ENCODE measurements around the gene VEZT.
A peak's percentile ranks its signal among the peaks of the same experiment; 100 is the strongest.

Gene VEZT

DNA sequence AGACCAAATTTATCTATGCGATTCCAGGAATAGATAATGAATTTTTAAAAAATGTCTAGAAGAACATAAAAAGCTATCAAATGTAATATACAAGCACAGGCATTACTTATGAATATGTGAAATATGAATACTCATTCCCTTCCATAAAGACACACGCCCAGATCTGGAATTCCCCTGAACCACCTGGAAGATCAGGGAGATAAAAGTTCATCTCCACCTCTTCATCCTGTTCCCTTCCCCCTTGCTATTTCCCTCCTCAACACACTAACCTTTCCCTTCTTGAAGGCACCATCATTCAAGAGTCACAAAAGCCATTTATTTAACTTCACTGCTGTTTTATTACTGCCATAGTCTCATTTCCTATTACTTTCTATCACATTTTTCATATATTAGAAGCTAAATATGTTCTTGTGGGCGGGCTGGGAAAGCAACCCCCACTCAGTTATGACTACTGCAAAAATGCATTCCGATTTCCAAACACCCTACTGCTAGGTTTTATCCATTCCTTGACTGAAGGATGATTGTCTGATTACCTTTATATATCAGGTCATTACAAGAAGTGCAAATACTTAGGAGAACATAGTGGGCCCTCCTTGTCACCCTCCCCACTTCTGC, 16.4 kb upstream of the VEZT start:
- DNase-seq, result no peak

DNA sequence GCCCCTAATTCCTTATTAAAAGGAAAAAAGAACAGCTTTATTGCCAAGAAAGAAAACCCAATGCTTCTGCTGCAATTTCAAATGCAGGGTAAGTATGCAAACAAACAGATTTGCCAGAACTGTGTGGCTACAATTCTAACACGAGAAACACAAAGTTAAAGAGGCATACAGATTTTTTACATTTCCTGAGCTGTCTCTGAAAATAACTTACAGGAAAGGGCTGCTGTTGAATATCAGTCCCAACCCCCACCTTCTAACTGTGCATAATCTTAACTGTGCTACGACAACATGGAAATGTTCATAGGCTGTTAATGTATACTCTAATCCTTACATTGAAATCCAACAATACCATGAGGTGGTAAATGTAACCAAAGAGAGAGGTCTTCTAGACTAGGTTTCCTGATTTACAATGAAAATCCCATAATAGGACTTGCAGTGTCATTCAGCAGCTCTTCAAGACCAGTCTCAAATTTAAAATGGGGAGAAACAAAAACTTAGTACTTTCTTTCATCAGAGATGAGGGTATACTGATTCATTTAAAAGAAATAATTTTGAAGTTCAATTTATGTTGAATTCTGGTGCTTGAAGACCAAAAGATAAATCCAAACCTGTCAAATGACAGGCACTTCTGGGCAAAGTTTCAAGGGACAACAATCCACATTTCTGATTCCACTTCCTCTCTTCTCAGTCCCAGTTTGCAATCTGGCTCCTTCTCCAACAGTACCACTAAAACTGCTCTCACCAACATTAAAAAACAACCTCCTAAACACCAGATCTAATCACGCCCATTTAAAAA, 14.7 kb upstream of the VEZT start:
- DNase-seq, result no peak

DNA sequence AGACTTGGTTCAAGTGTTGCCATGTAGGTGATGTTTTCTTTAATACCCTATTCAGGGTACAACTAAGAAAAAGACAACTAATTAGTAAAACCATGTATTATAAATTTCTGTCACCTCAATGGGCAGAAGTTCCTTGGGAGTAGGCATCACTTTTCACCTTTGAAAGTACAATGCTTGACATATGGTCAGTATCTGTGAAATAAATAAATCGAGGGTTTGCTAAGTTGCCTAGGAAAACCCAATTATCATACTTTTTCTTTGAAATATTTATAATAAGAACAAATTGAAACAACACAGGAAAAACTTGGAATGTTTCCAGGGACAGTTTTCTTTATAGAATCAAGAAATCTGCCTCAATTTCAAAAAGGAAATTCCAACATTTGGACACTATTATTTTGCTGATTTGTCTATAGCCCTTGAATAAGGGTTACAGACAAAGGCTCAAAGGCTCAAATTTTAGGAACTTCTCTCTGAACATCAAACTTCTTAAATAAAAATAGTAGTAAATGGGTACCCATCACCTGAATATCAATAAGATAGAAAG, 14.0 kb upstream of the VEZT start:
- DNase-seq, result no peak

DNA sequence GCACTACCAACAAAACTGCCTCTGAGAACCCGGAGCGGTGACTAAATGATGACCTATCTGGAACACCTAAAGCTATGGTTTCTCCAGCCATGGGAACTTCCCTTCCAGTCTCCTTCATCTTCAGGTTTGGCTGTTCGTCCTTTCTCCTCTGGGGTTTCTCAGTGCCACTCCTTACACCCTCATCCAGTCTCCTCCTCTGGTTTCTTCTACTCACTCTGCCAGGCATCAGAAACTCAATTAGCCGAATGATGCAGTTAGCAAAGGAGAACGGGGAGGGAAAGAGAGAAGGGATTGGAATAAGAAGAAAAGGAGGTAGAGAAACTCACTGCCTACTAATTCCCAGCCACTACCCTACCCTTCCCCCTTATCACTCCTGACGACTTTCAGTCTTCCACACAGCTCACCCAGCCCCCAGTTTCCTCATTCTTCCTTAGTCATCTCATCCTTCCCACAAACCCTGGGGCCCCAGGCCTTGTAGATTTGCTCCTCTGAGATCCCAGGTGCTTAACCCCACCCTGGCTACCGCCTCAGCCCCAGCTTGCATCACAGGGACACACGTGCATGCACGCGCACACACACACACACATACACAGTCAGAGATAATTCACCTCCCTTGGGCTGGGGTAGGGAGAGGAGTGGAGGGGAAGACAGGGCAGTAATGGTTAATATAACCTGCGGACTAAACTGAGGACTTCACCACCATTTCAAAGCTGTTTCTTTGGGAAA, 13.3 kb upstream of the VEZT start:
- no peak for DNase-seq

DNA sequence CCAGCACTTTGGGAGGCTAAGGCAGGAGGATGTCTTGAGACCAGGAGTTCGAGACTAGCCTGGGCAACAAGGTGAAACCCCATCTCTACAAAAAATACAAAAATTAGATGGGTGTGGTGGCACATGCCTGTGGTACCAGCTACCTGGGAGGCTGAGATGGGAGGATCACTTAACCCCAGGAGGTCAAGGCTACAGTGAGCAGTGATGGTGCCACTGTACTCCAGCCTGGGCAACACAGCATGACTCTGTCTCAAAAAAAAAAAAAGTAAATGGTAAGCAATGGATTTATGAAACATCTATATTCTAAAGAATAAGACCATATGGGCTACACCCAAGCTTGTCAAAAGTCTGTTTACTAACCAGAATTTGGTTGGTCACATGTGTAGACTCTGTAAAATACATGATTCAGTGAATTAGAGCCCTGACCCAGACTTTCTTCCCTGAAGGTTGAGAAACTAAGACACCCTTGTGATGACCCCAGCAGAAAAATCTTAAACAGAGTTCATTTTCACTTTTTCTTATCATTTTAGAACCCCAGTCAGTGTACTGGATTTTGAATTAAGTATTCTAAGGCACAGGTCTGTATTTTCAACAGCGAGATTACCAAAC, 12.5 kb upstream of the VEZT start:
- DNase-seq, result no peak

DNA sequence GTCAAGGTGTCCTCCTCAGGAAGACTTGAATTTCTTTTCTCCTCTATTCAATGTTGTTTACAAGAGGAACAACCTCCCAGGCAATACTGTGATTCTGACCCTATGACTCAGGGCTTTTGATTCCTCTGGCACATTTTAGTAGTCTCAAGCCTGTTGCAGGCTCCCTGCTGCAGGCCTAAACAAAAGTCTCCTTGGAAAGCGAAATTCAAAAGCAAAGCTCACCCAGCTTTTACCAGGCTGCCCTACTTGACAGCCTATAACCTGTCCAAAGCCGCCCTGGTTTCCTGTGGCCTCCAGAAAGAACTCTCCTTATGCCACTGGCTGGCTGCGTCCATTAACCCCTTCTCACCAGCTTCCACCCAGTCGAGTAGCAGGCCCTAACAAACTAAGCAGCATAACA, 11.9 kb upstream of the VEZT start:
- DNase-seq, result no peak

DNA sequence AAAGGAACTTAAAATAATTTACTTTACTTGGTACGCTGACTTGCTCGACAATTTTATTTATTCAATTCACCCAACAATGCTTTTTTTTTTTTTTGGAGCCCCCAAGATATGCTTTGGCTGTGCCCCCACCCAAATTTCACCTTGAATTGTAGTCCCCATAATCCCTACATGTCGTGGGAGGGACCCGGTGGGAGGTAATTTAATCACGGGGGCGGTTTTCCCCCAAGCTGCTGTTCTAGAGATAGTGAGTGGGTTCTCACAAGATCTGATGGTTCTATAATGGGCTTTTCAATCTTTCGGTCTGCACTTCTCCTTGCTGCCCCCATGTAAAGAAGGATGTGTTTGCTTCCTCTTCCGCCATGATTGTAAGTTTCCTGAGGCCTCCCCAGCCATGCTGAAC, 10.7 kb upstream of the VEZT start:
- DNase-seq, result no peak

DNA sequence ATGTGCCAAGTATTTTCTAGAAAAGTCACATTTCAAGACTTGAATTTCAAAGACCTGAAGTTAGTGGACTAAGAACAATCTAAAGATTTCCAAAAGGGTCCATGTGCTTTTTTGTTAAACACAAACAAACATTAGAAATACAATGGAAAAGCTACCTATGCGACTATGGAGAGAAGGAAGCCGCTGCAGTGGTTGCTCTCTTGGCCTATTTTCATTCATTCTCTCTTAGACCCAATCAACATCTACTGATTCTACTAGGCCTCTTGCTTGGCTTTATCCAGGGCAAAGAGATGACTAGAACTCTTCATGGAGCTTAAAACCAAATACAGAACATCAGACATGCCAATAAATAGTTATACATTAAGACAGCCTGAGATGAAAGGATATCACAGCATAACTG, 10.2 kb upstream of the VEZT start:
- no peak for DNase-seq

DNA sequence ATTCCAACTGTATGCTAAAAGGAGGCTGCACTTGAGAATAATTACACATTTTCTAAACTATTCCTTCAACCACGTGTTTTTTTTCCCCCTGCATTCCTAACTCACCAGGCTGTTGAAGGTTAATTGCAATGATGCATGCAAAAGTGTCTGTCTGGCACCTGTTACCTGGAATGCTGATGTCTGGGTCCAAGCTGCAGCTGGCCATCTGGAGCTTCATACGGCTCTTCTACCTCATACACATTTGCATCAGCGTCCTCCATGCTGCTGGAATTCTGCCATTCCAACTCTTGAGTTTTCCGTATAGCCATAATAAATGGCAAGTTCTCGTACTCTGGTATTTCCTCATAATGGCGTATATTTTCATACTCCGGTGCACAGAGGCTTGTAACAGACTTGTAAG, 8.9 kb upstream of the VEZT start:
- no peak for DNase-seq

DNA sequence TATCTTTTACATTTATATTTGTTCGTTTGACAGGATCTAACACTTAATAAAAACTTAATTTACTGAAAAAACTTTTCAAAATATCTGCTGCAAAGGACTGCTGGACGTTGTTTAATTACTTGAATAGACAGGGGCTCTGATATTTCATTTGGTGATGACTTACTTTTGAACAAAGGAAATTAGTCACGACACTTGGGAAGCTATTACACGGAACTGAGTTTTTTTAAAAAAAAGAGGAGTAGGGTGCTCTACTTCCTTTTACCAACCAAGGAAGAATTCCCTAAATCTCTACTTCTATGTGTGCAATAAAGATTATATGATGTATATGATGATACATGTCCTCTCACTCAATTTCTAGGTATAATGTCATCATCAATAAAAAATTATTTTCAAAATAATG, 5.0 kb upstream of the VEZT start:
- no peak for DNase-seq

DNA sequence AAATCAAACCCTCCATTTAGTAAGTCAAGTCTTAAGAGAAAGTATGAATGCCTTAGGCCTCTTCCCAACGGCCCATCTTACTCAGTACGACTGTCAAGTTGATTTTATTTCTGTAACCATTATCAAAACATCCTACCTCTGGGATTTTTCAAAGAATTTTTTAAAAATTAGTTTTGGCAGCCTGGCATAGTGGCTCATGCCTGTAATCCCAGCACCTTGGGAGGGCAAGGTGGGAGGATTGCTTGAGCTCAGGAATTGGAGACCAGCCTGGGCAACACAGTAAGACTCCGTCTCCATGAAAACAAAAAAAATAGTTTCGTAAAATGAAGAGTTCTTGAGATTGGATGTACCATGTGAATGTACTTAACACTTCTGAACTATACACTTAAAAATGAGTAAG, 4.5 kb upstream of the VEZT start:
- DNase-seq, result no peak

DNA sequence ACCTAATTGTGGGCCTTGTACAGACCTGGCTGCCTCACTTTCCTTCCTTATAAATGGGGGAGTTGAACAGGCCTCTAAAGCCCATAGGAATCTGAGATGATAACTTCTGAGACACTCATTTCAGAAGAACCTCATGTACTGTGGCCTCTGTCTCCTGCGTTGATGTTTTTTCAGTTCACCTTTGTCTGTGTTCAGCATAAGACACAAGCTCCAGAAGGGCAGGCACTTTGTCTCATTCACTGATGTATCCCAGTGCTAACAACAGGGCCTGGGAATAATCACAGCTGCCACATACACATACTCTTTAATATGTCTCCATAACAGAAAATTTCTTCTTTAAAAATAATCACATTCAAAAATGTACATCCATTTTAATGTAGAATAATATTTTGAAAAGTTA, 3.7 kb upstream of the VEZT start:
- no peak for DNase-seq

DNA sequence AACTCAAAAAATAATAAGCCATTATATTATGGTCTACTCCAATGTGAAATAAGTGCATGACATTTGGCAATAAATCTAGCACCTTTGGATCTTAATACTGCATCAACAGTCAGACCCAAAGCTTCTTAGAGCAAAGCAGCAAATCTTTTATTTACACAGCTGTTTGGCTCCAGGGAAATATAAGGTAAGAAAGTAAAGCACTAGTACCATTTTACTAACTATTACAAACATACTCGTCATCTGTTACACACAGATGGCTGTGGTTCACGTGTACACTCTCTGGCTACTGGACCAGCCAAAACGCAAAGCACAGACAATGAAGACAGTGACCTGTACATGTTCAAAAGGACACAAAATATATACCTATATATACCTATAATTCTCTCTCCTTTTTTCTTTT, 3.1 kb upstream of the VEZT start:
- DNase-seq, result no peak

DNA sequence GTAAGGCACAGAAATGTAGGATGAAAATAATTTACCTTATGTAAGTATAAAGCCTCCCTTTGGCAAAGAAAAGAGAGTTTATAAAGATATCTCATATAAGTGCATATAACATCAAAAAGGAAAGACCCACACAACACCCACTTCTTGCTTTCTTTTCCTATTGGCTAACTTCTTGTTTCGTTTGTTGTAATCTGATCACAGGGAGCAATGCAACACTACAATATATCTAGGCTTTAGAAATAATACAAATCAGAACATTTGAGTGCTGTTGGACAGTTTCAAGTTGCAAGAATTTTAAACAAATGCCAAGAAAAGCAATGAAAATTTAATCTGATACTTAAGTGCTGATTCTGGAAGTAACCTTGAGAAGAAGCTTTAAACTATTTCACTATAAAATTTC, 1.7 kb upstream of the VEZT start:
- DNase-seq, result no peak

DNA sequence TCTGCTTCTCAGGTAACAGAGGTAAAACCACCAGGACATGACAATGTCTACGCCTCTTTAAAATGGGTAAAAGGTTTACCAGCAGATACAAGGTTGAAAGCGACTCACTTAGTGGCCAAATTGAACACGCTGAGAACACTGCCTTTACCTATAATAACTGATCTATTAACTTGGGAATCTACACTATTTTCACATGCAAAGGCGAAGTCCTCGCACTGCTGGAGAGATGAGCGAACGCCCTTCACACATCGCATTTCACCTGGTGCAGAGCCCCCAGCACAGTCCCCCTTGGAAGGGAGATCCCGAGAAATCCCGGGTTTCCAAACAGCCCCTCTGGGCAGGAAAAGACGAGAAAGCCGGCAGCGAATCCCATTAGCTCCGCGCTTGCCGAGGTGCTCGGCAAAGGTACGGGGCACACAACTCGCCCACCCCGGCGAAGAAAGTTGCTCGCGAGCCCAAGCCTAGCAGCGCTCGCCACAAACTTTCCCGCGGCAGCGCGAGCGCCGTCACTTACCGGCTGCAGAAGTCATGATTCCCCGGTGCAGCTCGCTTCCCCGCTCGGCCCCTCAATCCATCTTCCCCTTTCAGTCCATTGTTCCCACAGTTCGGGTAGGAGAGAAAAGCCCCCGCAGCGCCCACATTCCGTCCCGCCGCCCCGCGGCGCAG, 763 bp upstream of the VEZT start:
- DNase-seq, result no peak

DNA sequence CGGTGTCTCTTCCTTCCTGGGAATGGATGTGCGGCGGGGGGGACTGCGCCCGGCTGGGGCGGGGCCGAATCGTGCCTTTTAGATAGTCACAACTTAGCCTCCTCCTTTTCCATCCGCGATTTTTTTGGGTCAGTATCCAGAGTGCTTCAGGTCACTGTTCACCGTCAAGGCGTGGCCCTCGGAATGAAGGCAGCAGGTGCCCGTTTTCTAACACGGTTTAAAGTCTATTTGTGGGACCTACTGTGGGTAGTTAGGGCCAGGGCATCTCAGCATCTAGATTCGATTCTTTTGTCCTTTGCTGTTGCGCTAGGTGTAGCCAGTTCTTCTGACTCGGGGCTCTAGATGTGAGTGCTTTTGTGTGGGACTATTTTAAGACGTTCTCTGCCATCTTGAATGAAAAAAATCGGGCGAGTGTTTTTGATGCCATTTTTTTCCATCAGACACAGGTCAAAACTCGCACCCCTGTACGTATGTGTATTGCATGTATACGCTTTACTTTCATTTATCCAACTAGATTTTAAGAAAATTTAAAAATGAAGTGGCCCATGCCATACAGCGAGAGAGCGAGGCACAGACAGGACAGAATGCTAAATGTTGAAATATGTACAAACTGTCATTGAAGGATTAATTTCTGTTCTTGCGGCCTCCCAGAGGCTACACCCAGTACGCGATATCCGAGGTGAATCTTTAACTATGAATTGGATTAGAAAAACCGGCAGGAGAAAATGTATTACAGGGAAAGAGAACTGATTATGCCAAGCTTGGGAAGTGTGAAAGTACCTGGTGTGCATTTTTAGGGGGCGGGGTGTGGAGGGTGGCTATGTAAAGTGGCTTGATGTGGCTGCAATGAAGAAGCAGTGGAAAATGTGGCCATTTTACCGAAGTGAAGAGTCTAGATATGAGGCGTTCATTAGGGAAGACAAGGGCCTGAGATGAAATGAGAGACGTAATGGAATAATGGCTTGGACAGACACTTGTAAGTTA, 835 bp downstream of the VEZT start:
- peak; percentile 33 for DNase-seq

DNA sequence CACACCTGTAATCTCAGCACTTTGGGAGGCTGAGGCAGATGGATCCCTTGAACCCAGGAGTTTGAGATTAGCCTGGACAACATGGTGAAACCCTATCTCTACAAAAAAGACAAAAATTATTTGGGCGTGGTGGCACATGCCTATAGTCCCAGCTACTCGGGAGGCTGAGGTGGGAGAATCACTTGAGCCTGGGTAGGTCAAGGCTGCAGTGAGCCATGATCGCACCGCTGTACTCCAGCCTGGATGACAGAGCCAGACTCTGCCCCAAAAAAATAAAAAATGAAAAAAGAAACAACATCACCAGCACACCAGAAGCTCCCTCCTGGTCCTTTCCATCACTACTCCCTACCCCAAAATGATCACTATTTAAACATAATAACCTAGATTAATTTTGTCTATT, 2.6 kb downstream of the VEZT start:
- no peak for DNase-seq

DNA sequence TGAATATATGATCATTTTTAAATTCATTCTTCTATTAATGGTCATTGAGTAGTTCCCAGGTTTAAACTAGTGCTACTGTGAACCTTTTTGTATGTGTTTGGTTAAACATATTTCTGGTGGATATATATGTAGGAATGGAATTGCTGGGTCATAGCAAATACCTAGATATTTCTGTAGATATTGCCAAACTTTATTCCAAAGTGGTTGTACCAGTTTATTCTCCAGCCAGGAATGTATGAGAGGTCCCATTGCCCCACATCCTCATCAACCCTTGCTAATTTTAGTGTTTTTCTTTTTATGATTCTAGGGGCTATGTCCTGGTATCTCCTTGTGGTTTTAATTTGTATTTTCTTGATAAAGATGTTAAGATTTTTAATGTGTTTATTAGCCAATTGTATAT, 3.1 kb downstream of the VEZT start:
- DNase-seq, result no peak

DNA sequence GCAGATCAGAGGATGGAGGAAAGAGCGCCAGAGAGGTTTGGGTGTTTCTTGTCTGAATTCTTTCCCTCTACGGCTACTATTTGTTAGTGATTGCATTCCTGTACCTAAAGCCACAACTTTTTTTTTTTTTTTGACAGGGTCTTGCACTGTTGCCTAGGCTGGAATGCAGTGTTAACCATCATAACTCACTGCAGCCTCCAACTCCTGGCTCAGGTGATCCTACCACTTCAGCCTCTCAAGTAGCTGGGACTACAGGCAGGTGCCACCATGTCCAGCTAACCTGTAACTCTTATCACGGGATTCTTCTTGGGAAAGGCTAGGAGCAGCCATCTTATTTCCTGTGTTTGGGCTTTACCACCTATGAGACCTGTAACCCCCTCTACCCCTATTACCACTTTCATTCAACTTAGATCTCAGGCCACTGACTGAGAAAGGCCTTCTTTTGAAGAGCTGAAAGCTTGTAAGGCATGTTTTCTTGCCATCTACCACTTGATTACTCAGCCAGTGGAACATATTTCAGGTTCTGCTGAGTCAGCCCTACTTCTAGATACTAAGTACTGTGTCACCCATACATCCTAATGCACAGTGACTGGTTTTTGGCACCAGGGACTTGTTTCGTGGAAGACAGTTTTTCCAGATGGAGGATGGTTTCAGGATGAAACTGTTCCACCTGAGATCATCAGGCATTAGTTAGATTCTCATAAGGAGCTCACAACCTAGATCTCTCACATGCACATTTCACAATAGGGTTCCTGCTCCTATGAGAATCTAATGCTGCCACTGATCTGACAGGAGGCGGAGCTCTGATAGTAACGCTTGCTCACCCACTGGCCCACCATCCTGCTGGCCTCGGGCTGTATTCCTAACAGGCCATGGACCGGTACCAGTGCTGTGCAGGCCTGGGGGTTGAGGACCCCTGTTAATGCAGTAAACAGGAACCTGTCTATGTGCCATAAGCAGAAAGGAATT, 6.9 kb downstream of the VEZT start:
- no peak for DNase-seq

DNA sequence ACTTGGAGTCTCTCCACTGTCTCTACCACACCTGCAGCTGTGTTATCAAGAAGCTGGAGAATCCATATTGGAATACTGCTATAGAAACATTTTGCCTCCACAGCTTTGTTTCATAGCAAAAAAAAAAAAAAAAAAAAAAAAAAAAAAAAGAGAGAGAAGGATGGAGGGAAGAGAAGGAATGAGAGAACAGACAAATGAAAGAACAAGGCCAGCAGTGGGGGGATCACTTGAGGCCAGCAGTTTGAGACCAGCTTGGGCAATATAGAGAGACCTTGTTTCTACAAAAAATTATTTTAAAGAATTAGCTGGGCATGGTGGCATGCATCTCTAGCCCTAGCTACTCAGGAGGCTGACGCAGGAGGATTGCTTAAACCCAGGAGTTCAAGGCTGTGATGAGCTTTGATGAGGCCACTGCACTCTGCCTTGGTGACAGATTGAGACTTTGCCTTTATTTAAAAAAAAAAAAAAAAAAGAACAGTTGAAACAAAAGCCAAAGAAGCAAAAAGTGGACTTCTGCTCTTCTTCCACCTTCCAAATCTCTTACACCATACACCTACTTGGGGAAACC, 8.1 kb downstream of the VEZT start:
- DNase-seq, result no peak
